Tibial artery (tissue), 4 donors: Measurements from ENCODE around the gene WNT7A.

Experiments used
- DNase-seq, 2 donors: peaks; one replicate each; pipeline ENCODE4 v3.0.0-alpha.2; 2019
- H3K27ac ChIP-seq, 2 donors: fragments of 200-600 bp; sonication (generic) in 1 of 2; 1 replicate in 1 of 2; 2 replicates in 1 of 2; pipeline ENCODE4 v1.5.1; 2018 to 2019; ENCODE audit warnings: mild to moderate bottlenecking in 1 of 2
- H3K27me3 ChIP-seq, 2 donors: fragments of 200-600 bp; sonication (generic) in 1 of 2; one replicate each; pipeline versions ENCODE4 v1.5.1 to v1.6.0; 2016 to 2019
- H3K36me3 ChIP-seq, 3 donors: fragments of 200-600 bp; sonication (generic) in 2 of 3; one replicate each; pipeline ENCODE4 v1.5.1; 2016 to 2019; ENCODE audit warnings: mild to moderate bottlenecking in 2 of 3
- H3K4me1 ChIP-seq, 4 donors: fragments of 200-600 bp; sonication (generic) in 2 of 4; 1 replicate in 3 of 4; 2 replicates in 1 of 4; pipeline ENCODE4 v1.5.1; 2016 to 2019
- H3K4me3 ChIP-seq, 2 donors: fragments of 200-600 bp; sonication (generic) in 1 of 2; 1 replicate in 1 of 2; 2 replicates in 1 of 2; pipeline ENCODE4 v1.5.1; 2018 to 2019; ENCODE audit warnings: mild to moderate bottlenecking in 2 of 2
- H3K9me3 ChIP-seq, 3 donors: fragments of 200-600 bp; sonication (generic) in 1 of 3; one replicate each; pipeline ENCODE4 v1.5.1; 2016 to 2019
- CTCF ChIP-seq, 2 experiments: fragments of 200-600 bp in 1 of 2; fragments of 450-650 bp in 1 of 2; IDR thresholded peaks; one replicate each; pipeline ENCODE4 v1.5.1; 2017 to 2019; ENCODE audit warnings: antibody characterized with exemption in 2 of 2, mild to moderate bottlenecking in 1 of 2, moderate library complexity in 1 of 2
- intact Hi-C: fragments of 100-400 bp; cut with DNase I; formaldehyde crosslinking; loops from one replicate; pipeline ENCODE4 v1.15.0; 2023; ENCODE audit warnings: low total_unique reads

Gene WNT7A

GRCh38 chr3:13856006-13856405 is 23.9 kb downstream of the WNT7A start:
- intact Hi-C loops = no loop called here
- no peaks in the 10 kb centered on the region for H3K4me1 ChIP-seq
- H3K9me3 ChIP-seq = no peaks in the 10 kb centered on the region
- no peak overlapping the region for H3K4me3 ChIP-seq
- no peak overlapping the region for H3K27ac ChIP-seq
- DNase-seq = no peak
- no peak for TF ChIP-seq CTCF (IDR thresholded peaks at IDR 0.05)
- H3K27me3 ChIP-seq = peaks cover 0 to 83% of the 10 kb centered on the region in 2 donors
- H3K36me3 ChIP-seq = no peaks in the 10 kb centered on the region

GRCh38 chr3:13854492-13854891 is 25.4 kb downstream of the WNT7A start:
- Histone ChIP-seq H3K4me1 (no peaks in the 10 kb centered on the region), H3K9me3 (no peaks in the 10 kb centered on the region), H3K27ac (no peak overlapping the region), H3K36me3 (no peaks in the 10 kb centered on the region), H3K27me3 (peaks cover 0 to 73% of the 10 kb centered on the region in 2 donors), H3K4me3 (no peak overlapping the region)
- intact Hi-C loops = no loop called here
- no peak for DNase-seq
- TF ChIP-seq CTCF (IDR thresholded peaks at IDR 0.05) = no peak

GRCh38 chr3:13853978-13854296 is 25.9 kb downstream of the WNT7A start:
- Histone ChIP-seq H3K27me3 (peaks cover 0 to 68% of the 10 kb centered on the region in 2 donors), H3K36me3 (no peaks in the 10 kb centered on the region), H3K4me1 (no peaks in the 10 kb centered on the region), H3K4me3 (no peak overlapping the region), H3K9me3 (no peaks in the 10 kb centered on the region), H3K27ac (no peak overlapping the region)
- intact Hi-C loops = no loop called here
- no peak for DNase-seq
- TF ChIP-seq CTCF (IDR thresholded peaks at IDR 0.05) = no peak

GRCh38 chr3:13853256-13853977 is 26.5 kb downstream of the WNT7A start:
- DNase-seq = no peak

GRCh38 chr3:13852638-13853009 is 27.2 kb downstream of the WNT7A start:
- Histone ChIP-seq H3K9me3 (no peaks in the 10 kb centered on the region), H3K4me3 (no peak overlapping the region), H3K27me3 (peaks cover 0 to 56% of the 10 kb centered on the region in 2 donors), H3K27ac (no peak overlapping the region), H3K36me3 (no peaks in the 10 kb centered on the region), H3K4me1 (no peaks in the 10 kb centered on the region)
- no peak for DNase-seq
- TF ChIP-seq CTCF (IDR thresholded peaks at IDR 0.05) = no peak
- intact Hi-C loops = no loop called here

More at GRCh38 chr3:13853256-13853977, 26.5 kb downstream of the WNT7A start:
- intact Hi-C loops = no loop called here
- Histone ChIP-seq H3K27me3 (peaks cover 0 to 63% of the 10 kb centered on the region in 2 donors), H3K9me3 (no peaks in the 10 kb centered on the region), H3K27ac (no peak overlapping the region), H3K36me3 (no peaks in the 10 kb centered on the region), H3K4me1 (no peaks in the 10 kb centered on the region), H3K4me3 (no peak overlapping the region)
- no peak for TF ChIP-seq CTCF (IDR thresholded peaks at IDR 0.05)
